GM19193 (cell line): Measurements from ENCODE around the gene STARD3NL.

Source experiments
- POLR2A ChIP-seq: IDR thresholded peaks from 4 replicates; pipeline ENCODE4 v1.6.1; 2011; ENCODE audit not compliant: insufficient read depth, insufficient read length; ENCODE audit errors: extremely low read depth

Gene STARD3NL

GRCh38 chr7:38199782-38200181 lies 21.7 kb downstream of the STARD3NL start:
- no peak for TF ChIP-seq POLR2A

- no peak for TF ChIP-seq POLR2A
These were observed 28.0 kb downstream of the STARD3NL start for GRCh38 chr7:38206071-38206470.

GRCh38 chr7:38207843-38208242 lies 29.8 kb downstream of the STARD3NL start:
- TF ChIP-seq POLR2A: no peak

- no peak for TF ChIP-seq POLR2A
These were observed 33.4 kb downstream of the STARD3NL start for GRCh38 chr7:38211486-38211885.

GRCh38 chr7:38211940-38212339 lies 33.9 kb downstream of the STARD3NL start:
- TF ChIP-seq POLR2A: no peak

GRCh38 chr7:38215115-38215514 lies 37.1 kb downstream of the STARD3NL start:
- no peak for TF ChIP-seq POLR2A

GRCh38 chr7:38215735-38216670 lies 38.0 kb downstream of the STARD3NL start:
- no peak for TF ChIP-seq POLR2A

- TF ChIP-seq POLR2A: no peak
These were observed 39.6 kb downstream of the STARD3NL start for GRCh38 chr7:38217672-38218071.

GRCh38 chr7:38220452-38220851 lies 42.4 kb downstream of the STARD3NL start:
- no peak for TF ChIP-seq POLR2A

- TF ChIP-seq POLR2A: no peak
These were observed 44.5 kb downstream of the STARD3NL start for GRCh38 chr7:38222481-38223096.

- no peak for TF ChIP-seq POLR2A
These were observed 45.3 kb downstream of the STARD3NL start for GRCh38 chr7:38223306-38223705.

- TF ChIP-seq POLR2A: no peak
These were observed 46.3 kb downstream of the STARD3NL start for GRCh38 chr7:38224392-38224791.

GRCh38 chr7:38229386-38229785 lies 51.3 kb downstream of the STARD3NL start:
- TF ChIP-seq POLR2A: no peak

- no peak for TF ChIP-seq POLR2A
These were observed 52.0 kb downstream of the STARD3NL start for GRCh38 chr7:38229884-38230642.
